Fibroblast of skin of back (primary cell): ENCODE data around the gene CCDC122.

Experiments
- DNase-seq: peaks from one replicate; pipeline ENCODE4 v3.0.0-alpha.2; 2013

CCDC122 gene

DNA sequence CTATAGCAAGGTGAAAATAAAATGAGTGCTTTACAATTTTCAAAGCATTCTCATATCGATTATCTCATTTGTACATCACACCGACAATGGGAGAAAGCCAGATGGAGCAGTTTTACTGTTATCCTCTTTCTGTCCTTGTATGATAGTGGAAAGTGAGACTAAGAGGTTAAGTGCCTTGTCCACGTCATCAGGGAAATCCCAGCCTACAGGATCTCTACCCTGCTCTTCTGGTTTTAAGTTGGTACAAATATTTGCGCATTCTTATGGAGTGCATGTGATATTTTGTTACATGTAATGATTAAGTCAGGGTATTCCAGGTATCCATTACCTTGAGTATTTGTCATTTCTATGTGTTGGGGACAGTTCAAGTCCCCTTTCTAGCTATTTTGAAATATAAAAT lies 80.3 kb downstream of the CCDC122 start:
- DNase-seq, result no peak

DNA sequence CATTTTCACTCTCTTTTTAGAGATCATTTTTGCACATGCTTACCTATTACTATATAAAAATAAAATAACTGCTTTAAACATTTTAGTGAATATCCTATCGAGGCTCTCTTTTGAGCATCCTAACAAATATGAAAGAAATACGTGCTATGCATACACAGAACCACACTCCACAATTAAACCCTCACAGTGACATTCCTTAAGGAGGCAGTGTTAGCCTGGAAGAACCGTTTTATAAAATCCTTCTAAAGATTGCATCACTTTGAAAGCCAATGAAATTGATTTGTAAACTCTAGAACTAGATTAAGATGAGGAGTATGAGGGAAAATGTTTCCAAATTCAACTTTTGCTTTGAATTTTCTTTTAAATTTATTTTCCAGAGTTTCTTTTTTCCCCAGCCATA lies 81.7 kb downstream of the CCDC122 start:
- no peak for DNase-seq

DNA sequence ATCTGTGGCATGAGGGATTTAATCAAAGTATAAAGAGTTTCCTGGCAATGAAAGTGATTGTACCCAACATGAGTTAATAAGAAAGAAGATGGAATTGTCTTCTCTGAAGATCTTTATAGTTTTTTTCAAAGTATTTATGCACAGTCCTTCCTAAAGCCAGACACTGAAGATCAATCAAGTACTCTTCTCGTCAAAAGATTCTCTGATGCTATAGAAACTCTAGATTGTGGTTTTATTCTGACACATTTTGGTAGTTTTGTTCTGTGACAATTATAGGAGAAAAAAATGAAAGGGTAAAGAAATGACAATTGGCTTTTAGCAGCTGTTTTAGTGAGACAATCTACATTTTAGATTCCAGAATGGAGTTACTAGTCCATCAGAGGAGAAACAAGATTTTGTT lies 82.4 kb downstream of the CCDC122 start:
- no peak for DNase-seq

DNA sequence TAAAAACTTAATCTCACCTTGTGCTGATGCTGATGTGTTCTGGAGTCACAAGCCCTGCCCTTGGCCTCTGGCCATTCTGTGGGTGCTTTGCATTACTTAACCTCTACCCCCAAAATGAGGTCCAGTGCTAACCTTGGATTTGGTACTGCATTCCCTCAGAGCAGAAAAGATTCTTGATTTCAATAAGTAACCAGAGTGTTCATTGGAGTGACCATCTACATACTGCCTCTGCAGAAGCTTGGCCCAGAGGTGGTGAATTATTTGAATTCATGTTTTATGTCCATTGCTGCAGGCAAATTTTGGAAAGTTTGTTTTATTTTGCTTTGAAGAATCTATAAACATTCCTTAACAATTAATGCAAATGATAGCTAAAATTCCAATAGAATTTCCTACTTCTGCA lies 85.1 kb downstream of the CCDC122 start:
- no peak for DNase-seq

DNA sequence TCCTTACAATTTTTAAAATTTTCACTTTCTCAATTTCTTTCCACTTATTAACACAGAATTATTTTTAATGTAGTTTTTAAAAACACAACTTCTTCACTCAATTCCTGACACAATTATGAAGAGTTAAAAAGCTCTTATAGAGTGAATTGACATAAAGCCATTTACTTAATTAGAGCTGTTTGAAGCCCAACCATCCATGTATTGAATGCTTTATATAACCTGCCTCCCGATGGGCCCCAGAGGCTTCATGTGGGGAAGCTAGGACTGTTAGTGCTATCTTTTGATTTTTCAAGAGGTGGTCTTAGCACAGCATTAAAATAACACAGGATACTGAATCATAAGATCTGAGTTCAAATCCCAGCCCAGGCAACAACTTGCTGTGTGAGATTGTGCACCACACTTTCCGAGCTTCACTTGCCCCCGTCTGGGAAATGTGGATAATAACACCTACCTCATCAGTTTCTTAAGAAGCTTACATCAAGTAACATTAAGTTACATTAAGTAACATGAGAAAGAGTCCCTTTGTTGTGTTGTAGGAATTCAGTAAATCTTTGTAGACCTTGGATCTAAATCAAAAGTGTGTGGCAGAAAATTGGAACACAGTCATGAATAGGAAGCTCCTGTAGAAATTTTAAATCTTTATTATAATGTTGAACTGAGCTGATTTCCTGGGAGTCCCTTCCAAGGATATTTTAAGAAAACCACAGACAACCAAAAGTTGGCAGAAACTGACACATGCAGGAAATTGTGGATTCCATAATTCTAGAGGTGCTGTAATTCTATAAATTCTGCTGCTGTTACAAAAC lies 87.3 kb downstream of the CCDC122 start:
- peak; percentile 45 for DNase-seq

DNA sequence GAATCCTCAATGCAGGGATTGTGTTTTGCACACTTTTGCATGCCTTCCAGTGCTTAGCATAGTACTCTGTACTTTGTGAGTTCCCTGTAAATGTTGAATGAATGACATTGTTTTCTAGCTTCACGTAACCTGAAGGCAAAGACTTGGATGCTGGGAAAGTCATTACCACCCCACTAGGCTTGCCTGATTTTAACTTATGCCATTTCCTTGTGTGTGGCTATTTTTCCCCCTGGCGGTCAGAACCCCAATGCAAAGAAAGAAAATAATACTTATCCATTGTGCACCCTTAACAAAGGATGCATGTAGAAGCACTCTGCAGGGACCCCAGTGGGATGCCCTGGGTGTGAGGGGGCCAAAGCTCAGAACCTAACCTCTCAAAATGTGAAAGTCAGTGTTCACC lies 91.5 kb downstream of the CCDC122 start:
- peak; percentile 56 for DNase-seq

DNA sequence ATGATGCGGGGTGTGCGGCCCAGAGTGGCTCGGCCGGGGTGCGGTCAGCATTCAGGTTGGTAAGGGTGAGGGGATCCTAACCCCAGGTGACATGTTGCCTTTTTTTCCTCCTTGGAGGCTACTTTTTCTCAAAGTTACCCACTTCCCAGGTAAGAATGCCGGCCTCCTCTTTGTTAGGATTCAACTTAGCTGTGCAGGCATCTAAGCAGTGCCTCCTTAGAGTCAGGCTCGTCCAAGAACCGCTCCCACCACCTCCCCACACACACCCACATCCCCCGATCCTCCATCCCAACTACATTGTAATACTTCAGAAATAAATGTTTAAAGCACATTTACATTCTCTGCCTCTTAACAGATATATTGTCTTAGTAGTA lies 92.0 kb downstream of the CCDC122 start:
- no peak for DNase-seq

DNA sequence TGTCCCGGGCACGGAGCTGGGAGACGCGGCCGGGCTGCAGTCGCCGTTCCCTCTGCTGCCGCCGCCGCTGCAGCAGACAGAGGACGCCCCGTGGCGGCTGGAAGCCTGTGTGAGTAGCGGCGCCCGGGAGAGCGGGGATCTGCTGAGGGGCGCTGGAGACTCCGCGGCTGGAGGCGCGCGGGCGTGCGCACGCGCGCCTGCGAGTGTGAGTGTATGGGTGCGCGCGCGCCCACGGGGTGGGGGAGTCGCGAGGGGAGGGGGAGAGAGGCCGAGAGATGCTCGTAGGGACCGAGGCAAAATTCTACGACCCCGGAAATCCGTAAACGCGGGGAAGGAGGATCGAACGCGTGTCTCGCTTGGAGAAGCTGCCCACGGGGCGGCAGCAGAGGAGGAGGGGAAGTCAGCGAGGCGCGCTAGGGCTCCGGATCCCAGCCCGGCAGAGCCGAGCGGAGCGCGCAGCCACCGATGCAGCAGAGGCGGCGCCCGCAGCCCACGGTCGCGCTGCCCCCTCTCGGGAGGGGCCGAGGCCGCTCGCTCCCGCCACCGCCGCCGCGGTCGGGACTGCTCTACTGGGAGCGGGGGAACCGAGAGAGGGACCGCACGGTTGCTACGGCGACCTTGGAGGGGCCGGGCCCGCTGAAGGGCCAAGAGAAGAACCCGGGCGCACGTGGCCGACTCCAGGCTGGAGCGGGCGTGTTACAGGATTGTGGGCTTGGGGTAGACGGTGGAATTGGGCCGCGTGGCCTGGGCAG lies 92.6 kb downstream of the CCDC122 start, which contains the start of gene ENOX1:
Gene ENOX1, minus strand, starts transcription at position 207 of the 752 bp plus-strand sequence.
- peak; percentile 82 for DNase-seq

DNA sequence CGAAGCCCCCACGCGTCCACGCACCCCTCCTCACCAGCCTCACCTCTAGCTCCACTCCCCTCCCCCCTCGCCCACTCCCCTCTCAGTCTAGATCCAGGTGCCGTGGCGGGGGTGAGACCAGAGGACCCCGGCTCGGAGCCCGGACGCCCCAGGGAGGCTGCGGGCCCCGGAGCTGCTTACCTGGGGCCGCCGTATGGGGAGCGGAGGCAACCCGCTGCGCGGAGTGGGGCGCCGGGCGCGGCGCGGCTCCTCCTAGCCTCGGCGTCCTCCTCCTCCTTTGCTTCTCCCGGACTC lies 93.1 kb downstream of the CCDC122 start:
- no peak for DNase-seq
